ENCODE measurements around the gene CKMT1B. TPM values are rescaled to one million over a fixed set of nuclear protein-coding genes. Genes with fewer than 3 reads are reported as not detected.
"Not testable (repeated sequence)": the region's sequence is repeated elsewhere in the genome, so short reads cannot be mapped to it uniquely, and the experiment has no call there.

Gene CKMT1B
- total RNA-seq (10 to 100 TPM in 1 of 2 donors, 1 to 10 TPM in 1; 3.7 to 11.3 TPM), polyA plus RNA-seq (ENCODE audit: insufficient read length in 6 of 6) (under 1 TPM in 5 of 6 donors, not detected in 1; 0.10 to 0.69 (median 0.43) TPM)
- long read RNA-seq, donor 1: 0 reads
- long read RNA-seq, donor 2: 0 reads
- long read RNA-seq, donor 3: 0 reads
- long read RNA-seq, donor 4, transcript CKMT1B-201 (10 exons, 1,779 nt): major isoform, 14 of 25 reads
- long read RNA-seq, donor 4, transcript CKMT1B-207 (9 exons, 1,747 nt): minor isoform, 9 of 25 reads
- long read RNA-seq, donor 4, partial matches to known transcripts: 1 of 25 reads
- long read RNA-seq, donor 4, other reads (novel, unspliced or antisense): 1 of 25 reads
- long read RNA-seq, donor 5: 0 reads
- long read RNA-seq, donor 6: 0 reads
- long read RNA-seq, donor 7: 0 reads
- long read RNA-seq, donor 8: 0 reads
- long read RNA-seq, donor 9: 0 reads
- long read RNA-seq, donor 10, partial matches to known transcripts: 0 of 6 reads
- long read RNA-seq, donor 10, other reads (novel, unspliced or antisense): 0 of 6 reads
- long read RNA-seq, donor 11: 0 reads
- long read RNA-seq, donor 12: 0 reads

GRCh38 chr15:43593328-43594190, at the start of gene CKMT1B:
TSS of gene CKMT1B (plus strand) at chr15:43594027. CDS start at chr15:43594219, 192 bp downstream.
- H3K9me3 ChIP-seq; H3K36me3 ChIP-seq; H3K27ac ChIP-seq; intact Hi-C loops (cut with DNase I); H3K4me3 ChIP-seq; H3K4me1 ChIP-seq; DNase-seq; H3K27me3 ChIP-seq: not testable (repeated sequence)
- peak; percentile 86 for ATAC-seq

- Histone ChIP-seq H3K27ac (no peak overlapping the region), H3K4me3 (no peak overlapping the region), H3K27me3 (no peaks in the 10 kb centered on the region), H3K9me3 (peaks cover 0 to 6% of the 10 kb centered on the region in 2 donors), H3K36me3 (peaks cover 0 to 4% of the 10 kb centered on the region in 2 donors), H3K4me1 (no peaks in the 10 kb centered on the region)
- no peak for DNase-seq
- no peak for TF ChIP-seq CTCF (IDR thresholded peaks at IDR 0.05)
- intact Hi-C loops (cut with DNase I): no loop called here
- ATAC-seq: no peak
Observed at GRCh38 chr15:43544266-43544665, 49.6 kb upstream of the CKMT1B start.

GRCh38 chr15:43545426-43545825, 48.4 kb upstream of the CKMT1B start:
- Histone ChIP-seq H3K27ac (no peak overlapping the region), H3K36me3 (peaks cover 0 to 6% of the 10 kb centered on the region in 2 donors), H3K4me1 (no peaks in the 10 kb centered on the region), H3K9me3 (peaks cover 0 to 6% of the 10 kb centered on the region in 2 donors), H3K4me3 (no peak overlapping the region), H3K27me3 (no peaks in the 10 kb centered on the region)
- no peak for TF ChIP-seq CTCF (IDR thresholded peaks at IDR 0.05)
- intact Hi-C loops (cut with DNase I): no loop called here
- ATAC-seq: no peak
- DNase-seq: no peak

GRCh38 chr15:43547539-43547938, 46.3 kb upstream of the CKMT1B start:
- intact Hi-C loops (cut with DNase I): no loop called here
- peaks cover 0 to 6% of the 10 kb centered on the region in 2 donors for H3K9me3 ChIP-seq
- no peak overlapping the region for H3K27ac ChIP-seq
- no peak overlapping the region for H3K4me3 ChIP-seq
- DNase-seq: no peak
- no peaks in the 10 kb centered on the region for H3K4me1 ChIP-seq
- H3K27me3 ChIP-seq: no peaks in the 10 kb centered on the region
- no peak for ATAC-seq
- peaks cover 0 to 6% of the 10 kb centered on the region in 2 donors for H3K36me3 ChIP-seq
- TF ChIP-seq CTCF (IDR thresholded peaks at IDR 0.05): no peak

GRCh38 chr15:43550527-43551363, 43.1 kb upstream of the CKMT1B start:
- DNase-seq: no peak
- no peak for TF ChIP-seq CTCF (IDR thresholded peaks at IDR 0.05)
- Histone ChIP-seq H3K27ac (no peak overlapping the region), H3K4me1 (no peaks in the 10 kb centered on the region), H3K9me3 (peaks cover 0 to 6% of the 10 kb centered on the region in 2 donors), H3K27me3 (no peaks in the 10 kb centered on the region), H3K36me3 (peaks cover 0 to 10% of the 10 kb centered on the region in 2 donors), H3K4me3 (no peak overlapping the region)
- intact Hi-C loops (cut with DNase I): no loop called here
- no peak for ATAC-seq
